ENCODE data around the gene ITGAL. TPM values are rescaled to one million over a fixed set of nuclear protein-coding genes. Genes with fewer than 3 reads are reported as not detected.

The ITGAL gene
- total RNA-seq, 1 donor from 2014 or later = 0.23 TPM

DNA sequence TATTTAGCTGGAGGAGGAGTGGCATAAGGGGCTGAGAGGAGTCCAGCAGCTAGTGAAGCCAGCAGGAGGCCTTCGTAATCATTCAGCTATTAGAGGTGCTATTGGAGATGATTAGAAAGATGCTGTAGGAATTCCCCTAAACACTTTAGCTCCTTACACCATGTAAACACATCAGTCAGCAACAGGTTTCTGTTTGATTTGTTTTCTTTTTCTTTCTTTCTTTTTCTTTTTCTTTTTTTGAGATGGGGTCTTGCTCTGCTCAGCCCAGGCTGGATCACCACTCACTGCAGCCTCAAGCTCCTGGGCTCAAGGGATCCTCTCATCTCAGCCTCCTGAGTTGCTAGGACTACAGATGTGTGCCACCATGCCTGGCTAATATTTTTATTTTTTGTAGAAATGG lies 16.2 kb upstream of the ITGAL start:
- Histone ChIP-seq H3K4me3 (ENCODE audit: insufficient read depth, low read depth, low read length) (no peak overlapping the region), H2AFZ (ENCODE audit: low read depth, low read length) (no peak overlapping the region), H4K20me1 (ENCODE audit: insufficient read depth, low read length) (no peaks in the 10 kb centered on the region), H3K79me2 (ENCODE audit: insufficient read depth, low read length) (no peaks in the 10 kb centered on the region), H3K27me3 (ENCODE audit: insufficient read depth, low read length) (peaks cover 3% of the 10 kb centered on the region), H3K36me3 (ENCODE audit: insufficient read depth, low read length) (no peaks in the 10 kb centered on the region), H3K9me3 (ENCODE audit: insufficient read depth, low read depth, low read length) (no peaks in the 10 kb centered on the region), H3K4me1 (ENCODE audit: insufficient read depth, low read length) (no peaks in the 10 kb centered on the region), H3K27ac (ENCODE audit: low read depth, low read length) (no peak overlapping the region), H3K4me2 (ENCODE audit: low read length) (no peak overlapping the region), H3K9ac (ENCODE audit: low read length) (no peak overlapping the region)
- H3K4me1 Mint-ChIP-seq (ENCODE audit: low read depth, unreplicated experiment) = no peaks in the 10 kb centered on the region
- H3K27ac Mint-ChIP-seq (ENCODE audit: unreplicated experiment) = no peak overlapping the region
- TF ChIP-seq, protein P1, sequence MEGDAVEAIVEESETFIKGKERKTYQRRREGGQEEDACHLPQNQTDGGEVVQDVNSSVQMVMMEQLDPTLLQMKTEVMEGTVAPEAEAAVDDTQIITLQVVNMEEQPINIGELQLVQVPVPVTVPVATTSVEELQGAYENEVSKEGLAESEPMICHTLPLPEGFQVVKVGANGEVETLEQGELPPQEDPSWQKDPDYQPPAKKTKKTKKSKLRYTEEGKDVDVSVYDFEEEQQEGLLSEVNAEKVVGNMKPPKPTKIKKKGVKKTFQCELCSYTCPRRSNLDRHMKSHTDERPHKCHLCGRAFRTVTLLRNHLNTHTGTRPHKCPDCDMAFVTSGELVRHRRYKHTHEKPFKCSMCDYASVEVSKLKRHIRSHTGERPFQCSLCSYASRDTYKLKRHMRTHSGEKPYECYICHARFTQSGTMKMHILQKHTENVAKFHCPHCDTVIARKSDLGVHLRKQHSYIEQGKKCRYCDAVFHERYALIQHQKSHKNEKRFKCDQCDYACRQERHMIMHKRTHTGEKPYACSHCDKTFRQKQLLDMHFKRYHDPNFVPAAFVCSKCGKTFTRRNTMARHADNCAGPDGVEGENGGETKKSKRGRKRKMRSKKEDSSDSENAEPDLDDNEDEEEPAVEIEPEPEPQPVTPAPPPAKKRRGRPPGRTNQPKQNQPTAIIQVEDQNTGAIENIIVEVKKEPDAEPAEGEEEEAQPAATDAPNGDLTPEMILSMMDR (IDR thresholded peaks at IDR 0.05; ENCODE audit: insufficient read depth, low read depth, low read length) = no peak
- TF ChIP-seq EZH2 (IDR thresholded peaks at IDR 0.05; ENCODE audit: insufficient read depth, low read length) = no peak
- H3K9me3 Mint-ChIP-seq (ENCODE audit: unreplicated experiment) = no peaks in the 10 kb centered on the region
- H3K4me3 Mint-ChIP-seq (ENCODE audit: unreplicated experiment) = no peak overlapping the region
- FAIRE-seq = no peak
- H3K36me3 Mint-ChIP-seq (ENCODE audit: low read depth, unreplicated experiment) = no peaks in the 10 kb centered on the region
- peaks cover 23% of the 10 kb centered on the region for H3K27me3 Mint-ChIP-seq (ENCODE audit: low read depth, unreplicated experiment)
- no peak for DNase-seq (ENCODE audit: low read depth)

DNA sequence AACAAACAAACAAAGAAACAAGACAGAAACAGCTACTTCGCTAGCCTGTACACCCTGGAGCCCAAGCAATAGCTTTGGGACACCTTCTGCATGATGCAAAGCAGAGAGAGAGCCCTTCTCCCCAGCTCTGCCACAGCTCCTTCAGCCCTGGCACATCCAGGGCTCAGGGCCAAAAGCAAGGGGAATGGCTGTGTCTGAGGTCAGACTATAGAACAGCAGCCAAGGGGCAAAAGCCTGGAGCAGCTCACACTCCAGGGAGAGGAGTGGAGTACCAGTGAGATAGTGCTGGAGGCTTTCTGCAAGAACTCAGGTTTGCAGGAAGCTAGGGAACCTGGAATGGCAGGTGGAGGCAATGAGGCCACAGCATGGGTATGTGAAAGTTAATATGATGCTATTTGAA lies 15.3 kb upstream of the ITGAL start:
- no peaks in the 10 kb centered on the region for H3K4me1 Mint-ChIP-seq (ENCODE audit: low read depth, unreplicated experiment)
- Histone ChIP-seq H3K4me2 (ENCODE audit: low read length) (no peak overlapping the region), H3K27ac (ENCODE audit: low read depth, low read length) (no peak overlapping the region), H3K27me3 (ENCODE audit: insufficient read depth, low read length) (peaks cover 3% of the 10 kb centered on the region), H3K9me3 (ENCODE audit: insufficient read depth, low read depth, low read length) (no peaks in the 10 kb centered on the region), H3K4me3 (ENCODE audit: insufficient read depth, low read depth, low read length) (no peak overlapping the region), H4K20me1 (ENCODE audit: insufficient read depth, low read length) (no peaks in the 10 kb centered on the region), H3K79me2 (ENCODE audit: insufficient read depth, low read length) (no peaks in the 10 kb centered on the region), H2AFZ (ENCODE audit: low read depth, low read length) (no peak overlapping the region), H3K36me3 (ENCODE audit: insufficient read depth, low read length) (no peaks in the 10 kb centered on the region), H3K9ac (ENCODE audit: low read length) (no peak overlapping the region), H3K4me1 (ENCODE audit: insufficient read depth, low read length) (no peaks in the 10 kb centered on the region)
- H3K27me3 Mint-ChIP-seq (ENCODE audit: low read depth, unreplicated experiment) = peaks cover 23% of the 10 kb centered on the region
- H3K27ac Mint-ChIP-seq (ENCODE audit: unreplicated experiment) = no peak overlapping the region
- no peaks in the 10 kb centered on the region for H3K36me3 Mint-ChIP-seq (ENCODE audit: low read depth, unreplicated experiment)
- no peak for TF ChIP-seq EZH2 (IDR thresholded peaks at IDR 0.05; ENCODE audit: insufficient read depth, low read length)
- TF ChIP-seq, protein P1 (IDR thresholded peaks at IDR 0.05; ENCODE audit: insufficient read depth, low read depth, low read length) = no peak
- no peak overlapping the region for H3K4me3 Mint-ChIP-seq (ENCODE audit: unreplicated experiment)
- FAIRE-seq (no peak), DNase-seq (ENCODE audit: low read depth) (no peak)
- no peaks in the 10 kb centered on the region for H3K9me3 Mint-ChIP-seq (ENCODE audit: unreplicated experiment)

DNA sequence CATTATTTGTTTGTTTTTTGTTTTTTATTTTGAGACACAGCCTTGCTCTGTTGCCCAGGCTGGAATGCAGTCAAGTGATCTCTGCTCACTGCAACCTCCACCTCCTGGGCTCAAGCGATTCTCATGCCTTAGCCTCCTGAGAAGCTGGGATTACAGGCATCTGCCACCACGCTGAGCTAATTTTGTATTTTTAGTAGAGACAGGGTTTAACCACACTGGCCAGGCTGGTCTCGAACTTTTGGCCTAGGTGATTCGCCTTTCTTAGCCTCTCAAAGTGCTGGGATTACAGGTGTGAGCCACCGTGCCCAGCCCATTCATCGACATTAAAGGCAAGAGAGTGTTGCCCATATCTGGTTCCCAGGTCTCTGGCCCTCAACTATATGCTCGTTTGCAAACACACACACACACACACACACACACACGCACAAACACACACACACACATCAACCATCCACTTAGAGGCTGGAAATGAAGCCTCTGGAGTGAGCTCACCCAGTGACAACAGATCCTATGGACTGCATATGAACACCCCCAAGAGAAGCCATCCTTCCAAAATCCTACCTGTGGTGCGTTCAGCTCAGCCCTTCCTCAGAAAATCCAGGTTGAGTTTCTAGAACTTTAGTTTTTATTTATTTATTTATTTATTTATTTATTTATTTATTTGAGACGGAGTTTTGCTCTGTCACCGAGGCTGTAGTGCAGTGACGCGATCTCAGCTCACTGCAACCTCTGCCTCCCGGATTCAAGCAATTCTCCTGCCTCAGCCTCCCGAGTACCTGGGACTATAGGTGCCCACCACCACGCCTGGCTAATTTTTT lies 14.6 kb upstream of the ITGAL start:
- FAIRE-seq = no peak
- no peaks in the 10 kb centered on the region for H3K9me3 Mint-ChIP-seq (ENCODE audit: unreplicated experiment)

More for the DNA sequence above, 14.6 kb upstream of the ITGAL start:
- no peaks in the 10 kb centered on the region for H4K20me1 ChIP-seq (ENCODE audit: insufficient read depth, low read length)
- no peak overlapping the region for H3K27ac ChIP-seq (ENCODE audit: low read depth, low read length)
- TF ChIP-seq, protein P1 (IDR thresholded peaks at IDR 0.05; ENCODE audit: insufficient read depth, low read depth, low read length) = no peak
- no peak for TF ChIP-seq EZH2 (IDR thresholded peaks at IDR 0.05; ENCODE audit: insufficient read depth, low read length)
- H3K9me3 ChIP-seq (ENCODE audit: insufficient read depth, low read depth, low read length) = no peaks in the 10 kb centered on the region
- H3K9ac ChIP-seq (ENCODE audit: low read length) = no peak overlapping the region
- Mint-ChIP-seq H3K27ac (ENCODE audit: unreplicated experiment) (no peak overlapping the region), H3K4me3 (ENCODE audit: unreplicated experiment) (no peak overlapping the region), H3K4me1 (ENCODE audit: low read depth, unreplicated experiment) (no peaks in the 10 kb centered on the region), H3K36me3 (ENCODE audit: low read depth, unreplicated experiment) (no peaks in the 10 kb centered on the region), H3K27me3 (ENCODE audit: low read depth, unreplicated experiment) (peaks cover 23% of the 10 kb centered on the region)
- H3K4me2 ChIP-seq (ENCODE audit: low read length) = no peak overlapping the region
- no peak overlapping the region for H2AFZ ChIP-seq (ENCODE audit: low read depth, low read length)
- H3K79me2 ChIP-seq (ENCODE audit: insufficient read depth, low read length) = no peaks in the 10 kb centered on the region
- no peak overlapping the region for H3K4me3 ChIP-seq (ENCODE audit: insufficient read depth, low read depth, low read length)
- H3K36me3 ChIP-seq (ENCODE audit: insufficient read depth, low read length) = no peaks in the 10 kb centered on the region
- H3K4me1 ChIP-seq (ENCODE audit: insufficient read depth, low read length) = no peaks in the 10 kb centered on the region
- H3K27me3 ChIP-seq (ENCODE audit: insufficient read depth, low read length) = peaks cover 3% of the 10 kb centered on the region
- DNase-seq (ENCODE audit: low read depth) = no peak

Measured in astrocyte (in vitro differentiated cells and primary cell).